T-cell (primary cell): Measurements from ENCODE around the gene PNPLA7. TPM values are rescaled to one million over a fixed set of nuclear protein-coding genes. Genes with fewer than 3 reads are reported as not detected.

ENCODE experiments used
- ATAC-seq, 4 experiments: fragments of 200-7000 bp in 3 of 4; fragments of 150-1000 bp in 1 of 4; cut with Tn5 transposase; replicated peaks in 1 of 4; 1 replicate in 3 of 4; 2 replicates in 1 of 4; pipeline ENCODE4 v1.10.0; 2021; ENCODE audit warnings: moderate library complexity in 3 of 4, mild to moderate bottlenecking in 2 of 4, moderate number of reproducible peaks in 1 of 4
- CTCF ChIA-PET, 2 donors: fragments of 300-600 bp; sonication (Branson Sonifier 250); formaldehyde crosslinking; loops; one replicate each; lab custom pipeline; 2022; ENCODE audit warnings: antibody characterized with exemption in 2 of 2; lab: Charles Lee
- POLR2A ChIA-PET, 2 donors: fragments of 300-600 bp; sonication (Branson Sonifier 250); formaldehyde crosslinking; loops; one replicate each; lab custom pipeline; 2022; ENCODE audit warnings: antibody characterized with exemption in 2 of 2; lab: Charles Lee
- DNase-seq, 35 experiments: peaks; one replicate each; pipeline versions ENCODE4 v3.0.0 to v3.0.0-alpha.2; 2013 to 2023
- H3K27ac ChIP-seq: one replicate; pipeline ENCODE4 v1.5.1; 2013; ENCODE audit warnings: low read length
- H3K27me3 ChIP-seq, 2 experiments: replicated peaks in 1 of 2; 1 replicate in 1 of 2; 2 replicates in 1 of 2; pipeline versions ENCODE4 v1.6.1 to v1.7.0; 2013; ENCODE audit warnings: low read length in 1 of 2, mixed read lengths in 1 of 2; ENCODE audit not compliant: control insufficient read depth in 2 of 2, insufficient read depth in 2 of 2; ENCODE audit errors: extremely low read depth in 1 of 2
- H3K36me3 ChIP-seq, 2 donors: 1 replicate in 1 of 2; 2 replicates in 1 of 2; pipeline versions ENCODE4 v1.6.1 to v1.7.0; 2013; ENCODE audit warnings: low read length in 1 of 2; ENCODE audit not compliant: control insufficient read depth in 2 of 2, insufficient read depth in 1 of 2; ENCODE audit errors: extremely low read depth in 1 of 2
- H3K4me1 ChIP-seq, 2 experiments: 1 replicate in 1 of 2; 2 replicates in 1 of 2; pipeline versions ENCODE4 v1.6.1 to v1.7.0; 2013; ENCODE audit warnings: low read length in 2 of 2, mixed read lengths in 1 of 2; ENCODE audit not compliant: insufficient read depth in 2 of 2, control insufficient read depth in 1 of 2; ENCODE audit errors: extremely low read depth in 1 of 2
- H3K4me3 ChIP-seq, 2 donors: 1 replicate in 1 of 2; 2 replicates in 1 of 2; pipeline versions ENCODE4 v1.5.1 to v1.7.0; 2013; ENCODE audit warnings: mild to moderate bottlenecking in 2 of 2, low read length in 1 of 2, moderate library complexity in 1 of 2; ENCODE audit not compliant: control insufficient read depth in 1 of 2; ENCODE audit errors: extremely low read depth in 1 of 2
- H3K9me3 ChIP-seq: 2 replicates; pipeline ENCODE4 v1.7.0; 2013
- H3K27ac Mint-ChIP-seq, 2 donors: one replicate each; pipeline ENCODE4 v1.8.0; 2020 to 2021; ENCODE audit warnings: mild to moderate bottlenecking in 2 of 2, mixed read lengths in 2 of 2
- H3K27me3 Mint-ChIP-seq, 2 donors: one replicate each; pipeline ENCODE4 v1.8.0; 2021 to 2022; ENCODE audit warnings: mixed read lengths in 2 of 2
- H3K36me3 Mint-ChIP-seq: one replicate; pipeline ENCODE4 v1.8.0; 2021; ENCODE audit warnings: mixed read lengths
- H3K4me1 Mint-ChIP-seq, 3 donors: one replicate each; pipeline ENCODE4 v1.8.0; 2020 to 2022; ENCODE audit warnings: mixed read lengths in 3 of 3, mild to moderate bottlenecking in 1 of 3
- H3K4me3 Mint-ChIP-seq, 3 donors: one replicate each; pipeline ENCODE4 v1.8.0; 2020 to 2022; ENCODE audit warnings: mild to moderate bottlenecking in 3 of 3, mixed read lengths in 3 of 3, moderate library complexity in 3 of 3
- H3K9me3 Mint-ChIP-seq, 3 donors: one replicate each; pipeline ENCODE4 v1.8.0; 2020 to 2022; ENCODE audit warnings: mixed read lengths in 3 of 3
- WGBS: methylation state at CpG from one replicate; pipeline ENCODE4 v1.1.5; 2013; ENCODE audit warnings: missing lambda C conversion rate; ENCODE audit not compliant: insufficient coverage; 5-methylcytosine and 5-hydroxymethylcytosine counted together
- total RNA-seq, 35 experiments: library from RNA in 6 of 35; stranded (reverse) in 6 of 35; fragments of 120-200 nt in 1 of 35; gene quantifications; one replicate each; pipeline versions ENCODE4 v1.2.1 to v1.2.4 and lab custom pipeline; 2013 to 2026

PNPLA7 gene
- total RNA-seq, 5 donors from 2014 or later (not counting 1 experiment from before 2014, with no cell fraction given) = 11.7 to 20.0 (median 15.6) TPM

- H3K27ac ChIP-seq = no peak overlapping the region
- POLR2A ChIA-PET = no interaction called here
- no peaks in the 10 kb centered on the region for H3K36me3 ChIP-seq
- peaks cover 0 to 11% (median 10%) of the 10 kb centered on the region in 3 donors for H3K4me1 Mint-ChIP-seq
- peaks cover 6 to 11% (median 10%) of the 10 kb centered on the region in 3 donors for H3K9me3 Mint-ChIP-seq
- CTCF ChIA-PET = no interaction called here
- no peaks in the 10 kb centered on the region for H3K27me3 Mint-ChIP-seq
- no peak for DNase-seq
- peaks cover 3% of the 10 kb centered on the region for H3K9me3 ChIP-seq
- ATAC-seq = no peak
- no peaks in the 10 kb centered on the region for H3K27me3 ChIP-seq
- H3K4me1 ChIP-seq = no peaks in the 10 kb centered on the region
- peak overlapping the region in 1 of 2 donors; percentile 66 for H3K27ac Mint-ChIP-seq
- no peak overlapping the region for H3K4me3 Mint-ChIP-seq
- peaks cover 10% of the 10 kb centered on the region for H3K36me3 Mint-ChIP-seq
- 91% methylated on average over 36 of the region's 36 CpGs for WGBS
- no peak overlapping the region for H3K4me3 ChIP-seq
Observed at GRCh38 chr9:137478962-137479861, 71.0 kb downstream of the PNPLA7 start.

- no peaks in the 10 kb centered on the region for H3K27me3 ChIP-seq
- CTCF ChIA-PET = no interaction called here
- no peak overlapping the region for H3K27ac ChIP-seq
- POLR2A ChIA-PET = no interaction called here
- H3K9me3 ChIP-seq = peaks cover 3% of the 10 kb centered on the region
- H3K27ac Mint-ChIP-seq = no peak overlapping the region
- no peak overlapping the region for H3K4me3 ChIP-seq
- DNase-seq (no peak), ATAC-seq (no peak)
- H3K4me1 Mint-ChIP-seq = peaks cover 0 to 11% (median 10%) of the 10 kb centered on the region in 3 donors
- peaks cover 6 to 15% (median 11%) of the 10 kb centered on the region in 3 donors for H3K9me3 Mint-ChIP-seq
- no peaks in the 10 kb centered on the region for H3K27me3 Mint-ChIP-seq
- 88% methylated on average over 11 of the region's 11 CpGs for WGBS
- H3K4me1 ChIP-seq = no peaks in the 10 kb centered on the region
- H3K36me3 Mint-ChIP-seq = peaks cover 11% of the 10 kb centered on the region
- H3K36me3 ChIP-seq = no peaks in the 10 kb centered on the region
- H3K4me3 Mint-ChIP-seq = no peak overlapping the region
Observed at GRCh38 chr9:137478613-137478961, 71.6 kb downstream of the PNPLA7 start.

GRCh38 chr9:137477778-137478612 lies 72.2 kb downstream of the PNPLA7 start:
- Mint-ChIP-seq H3K9me3 (peaks cover 6 to 21% (median 11%) of the 10 kb centered on the region in 3 donors), H3K36me3 (peaks cover 13% of the 10 kb centered on the region), H3K4me3 (no peak overlapping the region), H3K4me1 (peaks cover 0 to 11% (median 10%) of the 10 kb centered on the region in 3 donors), H3K27ac (no peak overlapping the region), H3K27me3 (no peaks in the 10 kb centered on the region)
- H3K4me1 ChIP-seq = no peaks in the 10 kb centered on the region
- POLR2A ChIA-PET = no interaction called here
- peaks cover 3% of the 10 kb centered on the region for H3K9me3 ChIP-seq
- DNase-seq (no peak), ATAC-seq (no peak)
- no peak overlapping the region for H3K27ac ChIP-seq
- no peaks in the 10 kb centered on the region for H3K36me3 ChIP-seq
- WGBS = 90% methylated on average over 17 of the region's 29 CpGs
- no peak overlapping the region for H3K4me3 ChIP-seq
- CTCF ChIA-PET = no interaction called here
- no peaks in the 10 kb centered on the region for H3K27me3 ChIP-seq

GRCh38 chr9:137476856-137477255 lies 73.3 kb downstream of the PNPLA7 start:
- CTCF ChIA-PET = no interaction called here
- H3K4me3 Mint-ChIP-seq = no peak overlapping the region
- Histone ChIP-seq H3K4me3 (no peak overlapping the region), H3K9me3 (peaks cover 3% of the 10 kb centered on the region), H3K4me1 (no peaks in the 10 kb centered on the region), H3K27ac (no peak overlapping the region), H3K27me3 (no peaks in the 10 kb centered on the region), H3K36me3 (no peaks in the 10 kb centered on the region)
- ATAC-seq (no peak), DNase-seq (no peak)
- H3K36me3 Mint-ChIP-seq = peaks cover 16% of the 10 kb centered on the region
- 94% methylated on average over 3 of the region's 11 CpGs for WGBS
- no peaks in the 10 kb centered on the region for H3K27me3 Mint-ChIP-seq
- peaks cover 0 to 6% (median 5%) of the 10 kb centered on the region in 3 donors for H3K4me1 Mint-ChIP-seq
- no peak overlapping the region for H3K27ac Mint-ChIP-seq
- POLR2A ChIA-PET = no interaction called here
- peaks cover 6 to 24% (median 11%) of the 10 kb centered on the region in 3 donors for H3K9me3 Mint-ChIP-seq

GRCh38 chr9:137475666-137476065 lies 74.5 kb downstream of the PNPLA7 start:
- no peaks in the 10 kb centered on the region for H3K27me3 ChIP-seq
- H3K27ac Mint-ChIP-seq = no peak overlapping the region
- H3K4me3 ChIP-seq = no peak overlapping the region
- no peak overlapping the region for H3K27ac ChIP-seq
- peaks cover 3% of the 10 kb centered on the region for H3K9me3 ChIP-seq
- POLR2A ChIA-PET = no interaction called here
- DNase-seq = no peak
- H3K9me3 Mint-ChIP-seq = peaks cover 6 to 24% (median 11%) of the 10 kb centered on the region in 3 donors
- peaks cover 0 to 3% of the 10 kb centered on the region in 2 experiments for H3K4me1 ChIP-seq
- no peak overlapping the region for H3K4me3 Mint-ChIP-seq
- peaks cover 16% of the 10 kb centered on the region for H3K36me3 Mint-ChIP-seq
- ATAC-seq = no peak
- no peaks in the 10 kb centered on the region for H3K36me3 ChIP-seq
- peaks cover 2 to 4% (median 2%) of the 10 kb centered on the region in 3 donors for H3K4me1 Mint-ChIP-seq
- CTCF ChIA-PET = no interaction called here
- no peaks in the 10 kb centered on the region for H3K27me3 Mint-ChIP-seq
- no CpG with 5 or more reads among the region's 3 CpGs for WGBS

- 95% methylated on average over 13 of the region's 18 CpGs for WGBS
- H3K4me1 Mint-ChIP-seq = peaks cover 5 to 8% (median 7%) of the 10 kb centered on the region in 3 donors
- no peak for DNase-seq
- ChIA-PET POLR2A (no interaction called here), CTCF (no interaction called here)
- Histone ChIP-seq H3K9me3 (peaks cover 3% of the 10 kb centered on the region), H3K27ac (no peak overlapping the region), H3K4me1 (peaks cover 0 to 3% of the 10 kb centered on the region in 2 experiments), H3K27me3 (peaks cover 0 to 4% of the 10 kb centered on the region in 2 experiments), H3K4me3 (no peak overlapping the region), H3K36me3 (no peaks in the 10 kb centered on the region)
- no peak overlapping the region for H3K4me3 Mint-ChIP-seq
- peaks cover 6 to 24% (median 11%) of the 10 kb centered on the region in 3 donors for H3K9me3 Mint-ChIP-seq
- no peaks in the 10 kb centered on the region for H3K27me3 Mint-ChIP-seq
- H3K27ac Mint-ChIP-seq = no peak overlapping the region
- peaks cover 16% of the 10 kb centered on the region for H3K36me3 Mint-ChIP-seq
- ATAC-seq = no peak
Observed at GRCh38 chr9:137474271-137474670, 75.9 kb downstream of the PNPLA7 start.
